K562 (cell line): Measurements from ENCODE around the gene CXCR3. TPM values are rescaled to one million over a fixed set of nuclear protein-coding genes. Genes with fewer than 3 reads are reported as not detected.

Experiments used
- ZNF318 ChIP-seq, 2 experiments: fragments of 450-650 bp; IDR thresholded peaks; 2 replicates each; pipeline ENCODE4 v1.6.1; 2016; ENCODE audit warnings: mild to moderate bottlenecking in 2 of 2, borderline replicate concordance in 1 of 2, low read depth in 1 of 2, moderate library complexity in 1 of 2
- ZNF780A ChIP-seq: fragments of 250-450 bp; sonication (Bioruptor Pico); IDR thresholded peaks from 2 replicates; pipeline ENCODE4 v1.5.0; 2021; ENCODE audit warnings: mild to moderate bottlenecking
- polyA plus RNA-seq, 8 experiments: library from polyadenylated mRNA; depleted of rRNA in 4 of 8; stranded (reverse) in 5 of 8; unstranded in 3 of 8; fragments of >200 nt; fragmentation: Nextera tagmentation in 2 of 8; fragmentation: Illumina TruSeq in 1 of 8; extraction: Ambion mirVana in 2 of 8; extraction: Trizol in 1 of 8; gene quantifications; 2 replicates each; pipeline versions ENCODE4 v1.2.1 to v1.2.3, GENCODE V29; 2011 to 2014; ENCODE audit warnings: inconsistent platforms in 1 of 8, missing spikeins in 1 of 8
- total RNA-seq, 7 experiments: library from RNA; depleted of rRNA in 6 of 7; stranded (reverse); fragments of >200 nt in 6 of 7; fragmentation: Illumina TruSeq in 2 of 7; extraction: Trizol in 2 of 7; gene quantifications; 2 replicates each; pipeline versions ENCODE4 v1.2.1 to v1.2.3, GENCODE V29; 2011 to 2021; ENCODE audit warnings: low replicate concordance in 1 of 7

Gene CXCR3
- total and polyA plus RNA-seq, 9 of the 15 experiments (the other 6 are each of a cell fraction or from before 2014, with no cell fraction given) = not detected

DNA sequence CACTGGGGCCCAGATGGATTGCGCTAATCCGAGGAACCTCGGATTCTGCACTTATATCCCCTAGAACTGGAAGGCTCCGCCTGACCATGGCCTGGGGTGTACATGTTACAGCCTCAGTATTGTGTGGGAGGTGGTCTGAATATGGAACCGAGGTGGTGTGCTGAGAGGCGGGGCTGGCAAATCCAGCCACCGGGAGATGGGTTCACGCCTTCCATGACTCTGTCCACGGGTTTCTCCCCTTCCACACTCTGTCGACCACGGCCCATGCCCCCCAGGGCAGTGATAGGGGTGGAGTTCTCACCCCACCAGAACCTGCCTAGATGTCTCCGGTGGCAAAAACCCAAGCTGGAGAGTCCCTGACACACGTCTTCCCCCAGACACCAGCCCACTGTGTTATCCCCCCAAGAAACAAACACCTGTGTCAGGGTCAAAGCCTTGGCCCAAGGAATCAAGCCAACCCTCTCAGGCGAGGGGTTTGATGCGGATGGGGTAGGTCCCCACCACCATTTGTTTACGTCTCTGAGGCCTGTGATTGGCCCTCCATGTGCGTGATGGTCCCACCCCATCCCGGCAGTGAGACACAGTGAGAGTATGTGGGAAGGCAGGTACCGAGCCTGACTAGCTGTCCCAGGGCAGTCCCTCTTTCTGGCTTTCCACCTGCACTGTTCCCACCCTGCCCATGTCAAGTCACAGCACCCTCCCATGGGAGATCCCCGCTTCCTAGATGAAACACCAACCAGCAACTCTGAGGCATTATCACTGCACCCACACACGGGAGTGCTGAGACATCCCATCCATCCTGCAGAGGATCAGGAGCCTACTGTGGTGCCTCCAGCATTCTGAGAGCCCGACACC, 42.5 kb upstream of the CXCR3 start (continued):
- no peak for TF ChIP-seq ZNF318 (IDR thresholded peaks at IDR 0.05; ENCODE audit: borderline replicate concordance in 1 of 2, low read depth in 1 of 2)
- TF ChIP-seq ZNF780A (CRISPR knock-in tag) = no peak
